ENCODE measurements around the gene MSRB1.
"Not testable (repeated sequence)": the region's sequence is repeated elsewhere in the genome, so short reads cannot be mapped to it uniquely, and the experiment has no call there.

The MSRB1 gene

DNA sequence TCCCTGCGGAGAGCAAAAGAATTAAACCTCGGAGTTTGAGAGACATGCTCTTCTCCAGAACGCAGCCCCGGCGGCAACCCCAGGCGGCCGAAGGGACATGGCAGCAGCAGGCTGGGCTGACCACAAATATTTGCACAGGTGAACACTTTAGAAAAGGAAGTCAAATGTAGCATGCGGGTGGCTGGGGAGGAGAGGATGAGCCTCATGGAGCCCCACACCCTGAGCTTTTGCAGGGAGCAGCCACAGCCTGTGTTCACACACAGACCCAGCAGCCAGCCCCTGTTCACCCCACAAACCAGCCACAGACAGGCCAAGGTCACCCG is 42.6 kb downstream of the MSRB1 start:
- no peak for DNase-seq (ENCODE audit: low spot score)
- TF ChIP-seq, protein P1, sequence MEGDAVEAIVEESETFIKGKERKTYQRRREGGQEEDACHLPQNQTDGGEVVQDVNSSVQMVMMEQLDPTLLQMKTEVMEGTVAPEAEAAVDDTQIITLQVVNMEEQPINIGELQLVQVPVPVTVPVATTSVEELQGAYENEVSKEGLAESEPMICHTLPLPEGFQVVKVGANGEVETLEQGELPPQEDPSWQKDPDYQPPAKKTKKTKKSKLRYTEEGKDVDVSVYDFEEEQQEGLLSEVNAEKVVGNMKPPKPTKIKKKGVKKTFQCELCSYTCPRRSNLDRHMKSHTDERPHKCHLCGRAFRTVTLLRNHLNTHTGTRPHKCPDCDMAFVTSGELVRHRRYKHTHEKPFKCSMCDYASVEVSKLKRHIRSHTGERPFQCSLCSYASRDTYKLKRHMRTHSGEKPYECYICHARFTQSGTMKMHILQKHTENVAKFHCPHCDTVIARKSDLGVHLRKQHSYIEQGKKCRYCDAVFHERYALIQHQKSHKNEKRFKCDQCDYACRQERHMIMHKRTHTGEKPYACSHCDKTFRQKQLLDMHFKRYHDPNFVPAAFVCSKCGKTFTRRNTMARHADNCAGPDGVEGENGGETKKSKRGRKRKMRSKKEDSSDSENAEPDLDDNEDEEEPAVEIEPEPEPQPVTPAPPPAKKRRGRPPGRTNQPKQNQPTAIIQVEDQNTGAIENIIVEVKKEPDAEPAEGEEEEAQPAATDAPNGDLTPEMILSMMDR (IDR thresholded peaks at IDR 0.05; ENCODE audit: extremely low read depth, missing control alignments): no peak

DNA sequence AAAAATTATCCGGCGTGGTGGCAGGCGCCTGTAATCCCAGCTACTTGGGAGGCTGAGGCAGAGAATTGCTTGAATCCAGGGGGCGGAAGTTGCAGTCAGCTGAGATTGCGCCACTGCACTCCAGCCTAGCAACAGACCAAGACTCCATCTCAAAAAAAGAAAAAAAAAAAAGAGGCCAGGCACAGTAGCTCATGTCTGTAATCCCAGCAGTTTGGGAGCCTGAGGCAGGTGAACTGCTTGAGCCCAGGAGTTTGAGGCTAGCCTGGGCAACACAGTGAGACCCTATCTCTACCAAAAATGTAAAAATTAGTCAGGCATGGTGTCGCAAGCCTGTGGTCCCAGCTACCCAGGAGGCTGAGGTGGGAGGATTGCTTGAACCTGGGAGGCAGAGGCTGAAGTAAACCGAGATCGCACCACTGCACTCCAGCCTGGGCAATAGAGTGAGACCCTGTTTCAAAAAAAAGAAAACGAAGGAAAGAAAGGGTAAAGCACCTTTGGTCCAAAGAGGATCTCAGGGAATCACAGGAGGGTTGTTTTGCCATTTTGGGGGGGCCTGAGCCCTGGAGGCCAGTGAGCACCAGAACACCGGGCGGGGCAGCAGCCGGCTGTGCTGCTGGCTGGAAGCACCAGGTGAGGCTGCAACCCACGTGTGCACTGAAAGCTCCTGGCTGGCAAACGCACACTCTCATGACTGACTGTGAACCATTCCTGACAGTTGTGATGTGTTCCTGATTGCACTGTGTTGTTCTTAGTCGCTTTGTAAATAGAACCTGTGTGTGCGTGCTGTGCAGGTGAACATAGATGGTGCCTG is 43.2 kb downstream of the MSRB1 start:
- TF ChIP-seq, protein P1 (IDR thresholded peaks at IDR 0.05; ENCODE audit: extremely low read depth, missing control alignments): no peak
- no peak for DNase-seq (ENCODE audit: low spot score)

DNA sequence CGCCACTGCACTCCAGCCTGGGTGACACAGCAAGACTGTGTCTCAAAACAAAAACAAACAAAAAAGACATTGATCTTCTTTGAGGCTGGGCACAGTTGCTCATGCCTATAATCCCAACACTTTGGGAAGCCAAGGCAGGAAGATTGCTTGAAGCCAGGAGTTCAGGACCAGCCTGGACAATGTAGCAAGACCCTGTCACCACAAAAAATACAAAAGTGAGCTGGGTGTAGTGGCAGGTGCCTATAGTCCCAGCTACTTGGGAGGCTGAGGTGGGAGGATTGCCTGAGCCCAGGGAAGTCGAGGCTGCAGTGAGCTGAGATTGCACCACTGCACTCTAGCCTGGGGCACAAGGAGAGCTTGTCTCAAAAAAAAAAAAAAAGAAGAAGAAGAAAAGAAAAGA is 45.3 kb downstream of the MSRB1 start:
- not testable (repeated sequence) for DNase-seq (ENCODE audit: low spot score)

DNA sequence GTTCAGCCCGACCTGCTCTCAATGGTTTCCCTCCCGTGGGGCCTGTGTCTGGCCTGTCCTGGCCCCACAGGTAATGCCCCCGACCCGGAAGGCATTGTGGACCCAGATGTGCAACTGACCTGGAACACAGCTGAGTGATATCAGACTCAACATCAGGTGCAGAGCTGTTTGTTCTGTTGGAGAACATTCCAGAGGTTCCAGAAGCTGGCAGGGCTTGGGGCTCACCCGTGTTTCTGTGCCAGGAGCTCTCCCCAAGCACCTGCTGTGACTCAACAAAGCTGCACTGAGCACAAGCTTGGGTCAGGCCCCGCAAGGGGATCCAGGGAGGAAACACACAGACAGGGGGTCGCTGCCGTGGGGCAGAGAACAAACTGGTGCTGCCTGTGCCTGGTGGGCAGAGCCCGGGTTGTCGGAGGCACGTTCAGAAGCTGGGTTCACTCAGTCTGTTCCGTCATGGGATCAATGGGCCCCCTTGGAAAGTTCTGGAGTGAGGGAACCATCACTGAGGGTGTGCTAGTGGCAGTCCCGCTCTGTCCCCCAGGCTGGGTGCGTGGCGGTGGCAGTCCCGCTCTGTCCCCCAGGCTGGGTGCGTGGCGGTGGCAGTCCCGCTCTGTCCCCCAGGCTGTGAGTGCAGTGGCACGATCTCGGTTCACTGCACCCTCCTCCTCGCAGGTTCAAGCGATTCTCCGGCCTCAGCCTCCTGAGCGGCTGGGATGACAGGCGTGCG is 46.9 kb downstream of the MSRB1 start:
- TF ChIP-seq, protein P1 (IDR thresholded peaks at IDR 0.05; ENCODE audit: extremely low read depth, missing control alignments): no peak
- no peak for DNase-seq (ENCODE audit: low spot score)

DNA sequence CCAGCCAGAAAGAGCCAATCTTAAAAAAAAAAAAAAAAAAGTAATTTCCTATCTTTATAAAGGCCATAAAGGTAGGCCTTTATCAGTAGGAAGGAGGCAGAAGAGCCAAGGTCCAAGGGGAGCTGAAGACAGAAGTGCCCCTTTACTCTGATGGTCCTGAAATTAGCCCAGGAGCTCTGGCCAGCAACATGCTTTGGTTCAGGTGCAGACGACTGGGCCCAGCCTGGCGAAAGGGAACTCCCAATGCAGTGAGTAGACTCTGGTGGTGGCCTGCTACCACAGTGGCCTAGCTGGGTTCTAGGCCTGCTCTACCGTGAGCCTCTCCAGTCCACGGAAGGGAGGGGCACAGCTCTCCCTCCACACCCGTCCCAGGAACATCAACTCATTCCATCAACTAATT is 47.9 kb downstream of the MSRB1 start:
- no peak for DNase-seq (ENCODE audit: low spot score)
- TF ChIP-seq, protein P1 (IDR thresholded peaks at IDR 0.05; ENCODE audit: extremely low read depth, missing control alignments): no peak

DNA sequence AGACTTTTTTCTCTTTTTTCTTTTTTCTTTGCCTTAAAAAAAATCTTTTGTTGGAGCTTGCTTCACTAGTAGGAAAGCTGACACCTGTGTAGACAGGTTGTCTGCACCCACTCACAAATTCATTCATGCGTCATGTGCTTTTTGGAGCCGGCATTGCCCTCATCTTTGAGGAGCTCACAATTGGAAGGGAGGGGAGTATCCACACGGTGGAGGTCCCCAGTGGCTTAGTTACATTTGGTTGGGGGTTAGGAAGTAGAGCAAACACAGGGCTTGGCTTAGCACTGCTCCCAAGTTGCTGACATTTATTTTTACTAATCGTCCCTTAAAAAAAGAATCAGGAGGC is 52.3 kb downstream of the MSRB1 start:
- no peak for DNase-seq (ENCODE audit: low spot score)
- TF ChIP-seq, protein P1 (IDR thresholded peaks at IDR 0.05; ENCODE audit: extremely low read depth, missing control alignments): no peak

DNA sequence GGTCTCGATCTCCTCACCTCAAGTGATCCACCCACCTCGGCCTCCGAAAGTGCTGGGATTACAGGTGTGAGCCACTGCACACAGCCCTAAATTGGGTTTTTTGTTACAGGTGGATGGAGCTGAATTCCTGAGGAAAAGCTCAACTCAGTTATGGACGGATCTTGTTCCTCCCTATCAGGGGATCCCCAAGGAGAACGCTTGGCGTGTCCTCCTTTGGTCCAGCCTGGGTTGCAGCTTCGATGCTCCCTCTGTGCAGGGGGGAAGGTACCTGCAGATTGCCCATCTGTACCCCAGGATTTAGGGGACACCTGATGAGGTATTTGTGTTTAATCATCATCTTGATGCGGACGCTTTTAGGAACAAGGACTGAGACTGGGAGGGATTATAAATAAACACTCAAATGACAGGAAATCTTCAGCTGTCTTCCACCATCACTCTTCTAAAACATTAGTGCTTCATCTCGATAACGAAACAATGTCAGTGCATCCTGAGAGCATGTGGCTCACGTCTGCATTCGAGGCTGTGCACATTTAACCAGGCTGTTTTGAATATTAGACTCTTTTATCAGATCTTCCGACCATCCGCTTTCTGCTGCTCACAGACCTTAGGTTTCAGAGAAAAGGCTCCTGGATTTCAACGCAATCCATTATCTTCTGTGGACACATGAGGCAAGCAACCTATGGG is 52.8 kb downstream of the MSRB1 start:
- TF ChIP-seq, protein P1 (IDR thresholded peaks at IDR 0.05; ENCODE audit: extremely low read depth, missing control alignments): no peak
- DNase-seq (ENCODE audit: low spot score): no peak

Measured in GM20000 (cell line).